Panc1 (cell line): ENCODE data around the gene MAPK10. TPM values are rescaled to one million over a fixed set of nuclear protein-coding genes. Genes with fewer than 3 reads are reported as not detected.

ENCODE experiments used
- ATAC-seq: fragments of 200-7000 bp; cut with Tn5 transposase; 2 replicates; pipeline ENCODE4 v1.9.1; 2020; ENCODE audit warnings: mild to moderate bottlenecking, moderate library complexity
- BruUV-seq: library from RNA; stranded (reverse); fragments of 400-500 nt; replicated peaks from 2 replicates; lab custom pipeline; 2021; lab: Mats Ljungman, UMichigan
- CTCF ChIA-PET: fragments of 300-600 bp; sonication (Branson Sonifier 250); formaldehyde crosslinking; loops from one replicate; lab custom pipeline; 2022; ENCODE audit warnings: antibody characterized with exemption; lab: Charles Lee
- POLR2A ChIA-PET: fragments of 300-600 bp; sonication (Branson Sonifier 250); formaldehyde crosslinking; loops from one replicate; lab custom pipeline; 2022; ENCODE audit warnings: antibody characterized with exemption; lab: Charles Lee
- DNase-seq: peaks from one replicate; pipeline ENCODE4 v3.0.0-alpha.2; 2010; ENCODE audit warnings: low read depth, low spot score
- H3K27ac ChIP-seq: 2 replicates; pipeline ENCODE4 v1.5.1; 2011; ENCODE audit warnings: mild to moderate bottlenecking, low read length, inconsistent platforms
- H3K27me3 ChIP-seq: fragments of 200-500 bp; sonication (Bioruptor generic); 2 replicates; pipeline ENCODE4 v1.6.0; 2014; ENCODE audit warnings: low read length, inconsistent platforms; ENCODE audit not compliant: control insufficient read depth, insufficient read depth
- H3K36me3 ChIP-seq: fragments of 200-500 bp; sonication (Bioruptor generic); 2 replicates; pipeline ENCODE4 v1.5.1; 2014; ENCODE audit warnings: inconsistent platforms, mild to moderate bottlenecking, low read length, moderate library complexity; ENCODE audit not compliant: control insufficient read depth, insufficient read depth
- H3K4me1 ChIP-seq: 2 replicates; pipeline ENCODE4 v1.5.1; 2011; ENCODE audit warnings: inconsistent platforms, mild to moderate bottlenecking, low read length, moderate library complexity; ENCODE audit not compliant: control insufficient read depth, insufficient read depth
- H3K4me3 ChIP-seq, 2 experiments: 2 replicates each; pipeline ENCODE4 v1.5.1; 2011 to 2012; ENCODE audit warnings: low read depth in 2 of 2, low read length in 2 of 2, mild to moderate bottlenecking in 2 of 2, inconsistent platforms in 1 of 2, moderate library complexity in 1 of 2
- H3K9me3 ChIP-seq: fragments of 200-500 bp; sonication (Bioruptor generic); 2 replicates; pipeline ENCODE4 v1.5.1; 2014; ENCODE audit warnings: low read depth, mild to moderate bottlenecking, inconsistent platforms, low read length, moderate library complexity; ENCODE audit not compliant: control insufficient read depth, insufficient read depth
- CTCF ChIP-seq: fragments of 450-650 bp; IDR thresholded peaks from 2 replicates; pipeline ENCODE4 v1.5.1; 2017; ENCODE audit warnings: mild to moderate bottlenecking
- POLR2AphosphoS5 ChIP-seq: IDR thresholded peaks from 2 replicates; pipeline ENCODE4 v1.6.1; 2012; ENCODE audit warnings: mild to moderate bottlenecking, low read depth, low read length, moderate library complexity
- REST ChIP-seq, 2 experiments: IDR thresholded peaks; 2 replicates each; pipeline ENCODE4 v1.6.1; 2011 to 2012; ENCODE audit warnings: low read depth in 2 of 2, control low read depth in 1 of 2, low read length in 1 of 2, mild to moderate bottlenecking in 1 of 2, moderate library complexity in 1 of 2; ENCODE audit not compliant: insufficient read depth in 1 of 2
- SIN3A ChIP-seq: IDR thresholded peaks from 2 replicates; pipeline ENCODE4 v1.6.1; 2012; ENCODE audit warnings: low read depth, mild to moderate bottlenecking, low read length, moderate library complexity, borderline replicate concordance; ENCODE audit not compliant: insufficient read depth
- TCF7L2 ChIP-seq: IDR thresholded peaks from 2 replicates; pipeline ENCODE4 v1.6.1; 2011; ENCODE audit warnings: mild to moderate bottlenecking, low read depth, low read length, inconsistent platforms
- in situ Hi-C: cut with HindIII; loops from 2 replicates; pipeline ENCODE4 v1.10.0; 2016; ENCODE audit warnings: low sequenced_read_pairs, low pct_unique_long_range_greater_than_20kb
- intact Hi-C: fragments of 100-400 bp; cut with micrococcal nuclease; formaldehyde crosslinking; loops from one replicate; pipeline ENCODE4 v1.10.0; 2022; ENCODE audit not compliant: unreplicated experiment
- total RNA-seq: library from RNA; stranded (reverse); gene quantifications from one replicate; pipeline ENCODE4 v1.2.1, GENCODE V29; 2021; ENCODE audit not compliant: unreplicated experiment

The MAPK10 gene
- total RNA-seq, 1 experiment from 2014 or later, result 0.85 TPM

GRCh38 chr4:86100539-86101215 is 259.2 kb downstream of the MAPK10 start:
- Histone ChIP-seq H3K27ac (no peak overlapping the region), H3K4me1 (no peaks in the 10 kb centered on the region), H3K27me3 (no peaks in the 10 kb centered on the region), H3K4me3 (no peak overlapping the region), H3K9me3 (no peaks in the 10 kb centered on the region), H3K36me3 (no peaks in the 10 kb centered on the region)
- DNase-seq (no peak), ATAC-seq (no peak)
- no peak for TF ChIP-seq CTCF
- no peak for TF ChIP-seq SIN3A
- no peak for TF ChIP-seq POLR2AphosphoS5
- no peak for TF ChIP-seq TCF7L2
- no peak for TF ChIP-seq REST (IDR thresholded peaks at IDR 0.05; ENCODE audit: insufficient read depth in 1 of 2, low read depth in 2 of 2, low read length in 1 of 2)
- BruUV-seq, result no TSS peak
- in situ Hi-C loops (no loop called here), intact Hi-C loops (no loop called here)
- ChIA-PET CTCF (no interaction called here), POLR2A (no interaction called here)

- ATAC-seq (no peak), DNase-seq (no peak)
- no peak overlapping the region for H3K27ac ChIP-seq
- no peaks in the 10 kb centered on the region for H3K4me1 ChIP-seq
- POLR2A ChIA-PET, result no interaction called here
- intact Hi-C loops (no loop called here), in situ Hi-C loops (no loop called here)
- H3K9me3 ChIP-seq, result no peaks in the 10 kb centered on the region
- CTCF ChIA-PET, result no interaction called here
- BruUV-seq, result no TSS peak
- H3K36me3 ChIP-seq, result no peaks in the 10 kb centered on the region
- H3K27me3 ChIP-seq, result no peaks in the 10 kb centered on the region
- no peak overlapping the region for H3K4me3 ChIP-seq
- TF ChIP-seq SIN3A (no peak), CTCF (no peak), REST (IDR thresholded peaks at IDR 0.05; ENCODE audit: insufficient read depth in 1 of 2, low read depth in 2 of 2, low read length in 1 of 2) (no peak), TCF7L2 (no peak), POLR2AphosphoS5 (no peak)
These were observed 260.5 kb downstream of the MAPK10 start for GRCh38 chr4:86099348-86099747.
